PFSK-1 (cell line): Measurements from ENCODE around the gene TEAD4.

Experiments used
- FOXP2 ChIP-seq: optimal IDR thresholded peaks from 2 replicates; pipeline ENCODE3; 2011; ENCODE audit warnings: borderline replicate concordance, control low read depth, inconsistent platforms; ENCODE audit not compliant: insufficient read depth; ENCODE audit errors: extremely low read length, extremely low read depth
- POLR2AphosphoS5 ChIP-seq: IDR thresholded peaks from 2 replicates; pipeline ENCODE4 v1.6.1; 2012; ENCODE audit warnings: low read depth, mild to moderate bottlenecking, control low read depth, low read length, moderate library complexity
- SIN3A ChIP-seq: IDR thresholded peaks from 2 replicates; pipeline ENCODE4 v1.6.1; 2012; ENCODE audit warnings: mild to moderate bottlenecking, low read length, moderate library complexity, borderline replicate concordance; ENCODE audit not compliant: insufficient read depth
- TAF1 ChIP-seq: IDR thresholded peaks from 2 replicates; pipeline ENCODE4 v1.6.1; 2012; ENCODE audit warnings: low read length, control low read depth, borderline replicate concordance; ENCODE audit not compliant: insufficient read depth
- TF ChIP-seq, protein P1 (sequence below), 2 experiments: IDR thresholded peaks; 2 replicates each; pipeline versions ENCODE4 v1.6.1 to v1.8.0; 2011 to 2012; ENCODE audit warnings: low read depth in 2 of 2, low read length in 2 of 2, control low read depth in 1 of 2, inconsistent platforms in 1 of 2, mild to moderate bottlenecking in 1 of 2, moderate library complexity in 1 of 2; ENCODE audit not compliant: insufficient read depth in 1 of 2

TEAD4 gene

DNA sequence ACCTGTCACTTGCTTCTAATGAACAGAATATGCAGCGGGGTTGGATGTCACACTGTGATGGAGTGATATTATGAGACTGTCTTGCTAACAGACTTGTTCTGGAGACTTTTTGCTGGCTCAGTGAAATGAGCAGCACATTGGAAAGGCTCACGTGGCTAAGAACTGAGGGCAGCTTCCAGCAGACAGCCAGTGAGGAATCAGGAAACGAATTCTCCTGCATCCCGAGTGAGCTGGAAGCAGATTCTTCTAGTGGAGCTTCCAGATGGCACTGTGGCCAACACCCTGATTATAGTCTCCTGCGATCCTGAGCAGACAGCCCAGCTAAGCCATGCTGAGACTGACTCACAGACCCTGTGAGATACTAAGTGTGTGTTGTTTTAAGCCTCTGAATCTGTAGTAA is 101.9 kb downstream of the TEAD4 start:
- TF ChIP-seq TAF1: no peak
- TF ChIP-seq SIN3A: no peak
- TF ChIP-seq POLR2AphosphoS5: no peak
- no peak for TF ChIP-seq FOXP2
- TF ChIP-seq, protein P1, sequence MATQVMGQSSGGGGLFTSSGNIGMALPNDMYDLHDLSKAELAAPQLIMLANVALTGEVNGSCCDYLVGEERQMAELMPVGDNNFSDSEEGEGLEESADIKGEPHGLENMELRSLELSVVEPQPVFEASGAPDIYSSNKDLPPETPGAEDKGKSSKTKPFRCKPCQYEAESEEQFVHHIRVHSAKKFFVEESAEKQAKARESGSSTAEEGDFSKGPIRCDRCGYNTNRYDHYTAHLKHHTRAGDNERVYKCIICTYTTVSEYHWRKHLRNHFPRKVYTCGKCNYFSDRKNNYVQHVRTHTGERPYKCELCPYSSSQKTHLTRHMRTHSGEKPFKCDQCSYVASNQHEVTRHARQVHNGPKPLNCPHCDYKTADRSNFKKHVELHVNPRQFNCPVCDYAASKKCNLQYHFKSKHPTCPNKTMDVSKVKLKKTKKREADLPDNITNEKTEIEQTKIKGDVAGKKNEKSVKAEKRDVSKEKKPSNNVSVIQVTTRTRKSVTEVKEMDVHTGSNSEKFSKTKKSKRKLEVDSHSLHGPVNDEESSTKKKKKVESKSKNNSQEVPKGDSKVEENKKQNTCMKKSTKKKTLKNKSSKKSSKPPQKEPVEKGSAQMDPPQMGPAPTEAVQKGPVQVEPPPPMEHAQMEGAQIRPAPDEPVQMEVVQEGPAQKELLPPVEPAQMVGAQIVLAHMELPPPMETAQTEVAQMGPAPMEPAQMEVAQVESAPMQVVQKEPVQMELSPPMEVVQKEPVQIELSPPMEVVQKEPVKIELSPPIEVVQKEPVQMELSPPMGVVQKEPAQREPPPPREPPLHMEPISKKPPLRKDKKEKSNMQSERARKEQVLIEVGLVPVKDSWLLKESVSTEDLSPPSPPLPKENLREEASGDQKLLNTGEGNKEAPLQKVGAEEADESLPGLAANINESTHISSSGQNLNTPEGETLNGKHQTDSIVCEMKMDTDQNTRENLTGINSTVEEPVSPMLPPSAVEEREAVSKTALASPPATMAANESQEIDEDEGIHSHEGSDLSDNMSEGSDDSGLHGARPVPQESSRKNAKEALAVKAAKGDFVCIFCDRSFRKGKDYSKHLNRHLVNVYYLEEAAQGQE (IDR thresholded peaks at IDR 0.05; ENCODE audit: insufficient read depth in 1 of 2, low read depth in 2 of 2, low read length in 2 of 2): no peak

DNA sequence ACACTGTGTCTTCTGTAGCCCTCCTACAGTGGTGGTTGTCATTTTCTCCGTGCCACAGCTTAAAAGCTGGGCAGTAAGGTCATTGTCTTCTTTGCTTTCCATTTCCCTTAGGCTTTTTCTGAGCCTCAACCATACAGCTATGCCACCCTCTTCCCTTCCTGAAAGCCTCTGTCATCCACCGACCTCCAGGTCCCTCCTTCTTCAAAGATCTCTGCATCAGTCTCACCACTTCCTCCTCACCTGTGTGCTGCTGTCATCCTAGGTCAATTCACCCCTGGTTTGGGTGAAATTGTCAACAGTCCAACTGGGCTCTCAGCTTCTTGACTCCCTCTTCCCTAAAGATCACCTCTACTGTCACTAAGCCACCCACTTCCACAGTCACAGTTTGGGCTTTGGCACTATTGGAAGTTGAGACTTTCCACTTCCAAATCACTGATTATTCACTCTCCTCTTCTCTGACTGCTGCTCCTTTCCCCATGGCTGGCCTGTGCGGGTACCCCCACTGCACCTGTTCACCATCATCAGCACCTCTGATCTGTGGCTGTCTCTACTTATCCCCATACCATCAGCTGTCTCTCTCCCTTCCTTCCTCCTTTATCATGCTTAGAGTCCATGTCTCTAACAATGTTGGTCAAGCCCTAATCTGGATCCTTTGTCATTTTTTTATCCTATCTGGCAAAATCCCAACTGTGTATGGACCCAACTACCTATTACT is 102.5 kb downstream of the TEAD4 start:
- TF ChIP-seq FOXP2: no peak
- TF ChIP-seq POLR2AphosphoS5: no peak
- TF ChIP-seq SIN3A: no peak
- TF ChIP-seq TAF1: no peak
- TF ChIP-seq, protein P1 (IDR thresholded peaks at IDR 0.05; ENCODE audit: insufficient read depth in 1 of 2, low read depth in 2 of 2, low read length in 2 of 2): no peak

DNA sequence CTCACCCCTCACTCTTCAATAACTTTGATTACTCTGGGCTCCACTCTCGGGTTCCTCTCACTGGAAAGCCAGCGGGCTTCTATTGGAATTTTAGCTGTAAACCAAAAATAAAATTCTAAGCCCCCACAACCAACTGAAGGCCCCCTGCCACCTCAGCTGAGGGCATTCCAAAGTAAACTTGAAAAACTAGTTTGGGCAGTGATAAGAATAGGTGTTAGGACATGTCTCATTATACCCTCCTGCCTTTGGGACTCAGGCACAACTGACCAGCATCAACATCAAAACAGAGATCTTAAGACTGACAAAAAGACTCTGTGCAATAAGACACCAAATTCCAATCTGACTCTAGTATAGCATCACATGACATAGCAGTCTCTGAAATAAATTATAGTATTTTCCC is 106.1 kb downstream of the TEAD4 start:
- TF ChIP-seq SIN3A (no peak), FOXP2 (no peak), TAF1 (no peak), POLR2AphosphoS5 (no peak)
- TF ChIP-seq, protein P1 (IDR thresholded peaks at IDR 0.05; ENCODE audit: insufficient read depth in 1 of 2, low read depth in 2 of 2, low read length in 2 of 2): no peak

DNA sequence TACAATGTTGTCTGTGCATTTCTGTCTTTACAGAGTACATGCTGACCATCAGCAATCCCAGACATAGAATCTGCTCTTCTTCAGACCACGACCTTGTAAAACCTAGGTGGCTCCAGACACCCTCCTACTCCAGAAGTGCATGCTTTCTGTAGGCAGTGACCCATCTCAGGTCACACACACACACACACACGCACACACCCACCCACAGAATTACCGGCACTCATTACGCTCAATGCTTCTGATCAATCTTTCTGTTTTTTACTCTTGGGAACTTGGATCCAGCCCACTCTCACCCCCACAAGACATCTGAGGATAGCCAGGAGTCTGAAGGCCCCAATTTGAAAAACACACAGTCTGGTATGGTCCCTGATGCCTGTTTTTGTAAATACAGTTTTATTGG is 110.5 kb downstream of the TEAD4 start:
- no peak for TF ChIP-seq FOXP2
- TF ChIP-seq POLR2AphosphoS5: no peak
- no peak for TF ChIP-seq TAF1
- no peak for TF ChIP-seq SIN3A
- TF ChIP-seq, protein P1 (IDR thresholded peaks at IDR 0.05; ENCODE audit: insufficient read depth in 1 of 2, low read depth in 2 of 2, low read length in 2 of 2): no peak

DNA sequence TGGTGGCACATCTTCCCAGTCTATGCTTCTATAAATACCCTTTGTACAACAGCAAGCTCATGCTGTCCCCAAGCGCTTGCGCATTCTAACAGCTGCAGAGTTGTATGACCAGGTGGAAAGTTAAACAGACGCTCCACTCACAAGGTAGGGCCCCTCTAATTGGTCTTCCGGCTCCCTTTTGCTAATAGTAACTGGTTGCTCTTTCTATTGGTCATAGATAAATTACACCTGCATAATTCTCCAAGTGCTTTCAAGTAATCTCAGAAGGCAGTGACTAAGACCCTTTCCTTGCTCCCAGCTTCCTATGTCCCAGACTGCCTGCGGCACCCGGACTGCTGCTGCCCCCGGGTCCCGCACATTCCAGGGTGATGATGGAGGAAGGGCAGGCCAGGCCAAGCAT is 111.9 kb downstream of the TEAD4 start:
- TF ChIP-seq, protein P1 (IDR thresholded peaks at IDR 0.05; ENCODE audit: insufficient read depth in 1 of 2, low read depth in 2 of 2, low read length in 2 of 2): no peak
- no peak for TF ChIP-seq FOXP2
- TF ChIP-seq TAF1: no peak
- TF ChIP-seq POLR2AphosphoS5: no peak
- TF ChIP-seq SIN3A: no peak
